GM12865 (cell line): Measurements from ENCODE around the gene C13orf42.

Experiments
- DNase-seq: peaks from one replicate; pipeline ENCODE4 v3.0.0; 2010; ENCODE audit warnings: low read depth
- H3K4me3 ChIP-seq: 2 replicates; pipeline ENCODE4 v1.5.1; 2011; ENCODE audit warnings: mild to moderate bottlenecking, low read depth, low read length, control low read depth
- CTCF ChIP-seq: IDR thresholded peaks from 2 replicates; pipeline ENCODE4 v1.5.1; 2011; ENCODE audit warnings: low read length, control low read depth, low read depth, inconsistent platforms; ENCODE audit not compliant: insufficient read depth; ENCODE audit errors: missing control alignments

C13orf42 gene

GRCh38 chr13:51147732-51148131, 36.7 kb upstream of the C13orf42 start:
- no peak for TF ChIP-seq CTCF
- no peak overlapping the region for H3K4me3 ChIP-seq
- DNase-seq, result no peak

GRCh38 chr13:51146667-51147066, 35.6 kb upstream of the C13orf42 start:
- DNase-seq, result no peak
- H3K4me3 ChIP-seq, result no peak overlapping the region
- TF ChIP-seq CTCF, result no peak

- TF ChIP-seq CTCF, result no peak
- no peak for DNase-seq
- no peak overlapping the region for H3K4me3 ChIP-seq
Measured at GRCh38 chr13:51137250-51137649, 26.2 kb upstream of the C13orf42 start.

GRCh38 chr13:51136276-51136980, 25.4 kb upstream of the C13orf42 start:
- TF ChIP-seq CTCF, result no peak
- no peak for DNase-seq
- H3K4me3 ChIP-seq, result no peak overlapping the region

GRCh38 chr13:51134763-51135365, 23.8 kb upstream of the C13orf42 start:
- no peak for TF ChIP-seq CTCF
- H3K4me3 ChIP-seq, result no peak overlapping the region
- no peak for DNase-seq

- DNase-seq, result no peak
Measured at GRCh38 chr13:51130348-51130747, 19.3 kb upstream of the C13orf42 start.

More at GRCh38 chr13:51130348-51130747, 19.3 kb upstream of the C13orf42 start:
- TF ChIP-seq CTCF, result no peak
- no peak overlapping the region for H3K4me3 ChIP-seq
